H1 (cell line): ENCODE data around the gene TMEM176B. TPM values are rescaled to one million over a fixed set of nuclear protein-coding genes. Genes with fewer than 3 reads are reported as not detected.

Experiments used
- CTCF ChIA-PET: fragments of 300-600 bp; sonication (Branson Sonifier 250); formaldehyde crosslinking; loops from one replicate; lab custom pipeline; 2021; ENCODE audit not compliant: partially characterized antibody; lab: Charles Lee
- POLR2A ChIA-PET: fragments of 300-600 bp; sonication (Branson Sonifier 250); formaldehyde crosslinking; loops from one replicate; lab custom pipeline; 2021; ENCODE audit warnings: inconsistent platforms; ENCODE audit not compliant: partially characterized antibody; lab: Charles Lee
- DNase-seq, 2 experiments: peaks; one replicate each; pipeline versions ENCODE4 v3.0.0 to v3.0.0-alpha.2; 2010 to 2022; ENCODE audit warnings: low spot score in 2 of 2, low read depth in 1 of 2, mixed read lengths in 1 of 2
- FAIRE-seq: peaks from 2 replicates; lab custom pipeline; 2011; peaks lifted over from hg19 to GRCh38; lab: Jason Lieb, UNC
- H2AFZ ChIP-seq: 2 replicates; pipeline ENCODE4 v1.8.1; 2012; ENCODE audit warnings: low read length, inconsistent platforms
- H2AK5ac ChIP-seq: 2 replicates; pipeline ENCODE4 v1.6.1; 2013; ENCODE audit warnings: low read depth, low read length
- H2BK120ac ChIP-seq: replicated peaks from 2 replicates; pipeline ENCODE3; 2013; ENCODE audit warnings: low read depth, low read length, inconsistent platforms
- H2BK12ac ChIP-seq: 2 replicates; pipeline ENCODE4 v1.6.1; 2013; ENCODE audit warnings: low read depth, low read length
- H2BK15ac ChIP-seq: 2 replicates; pipeline ENCODE4 v1.6.1; 2013; ENCODE audit warnings: low read length
- H2BK20ac ChIP-seq: 2 replicates; pipeline ENCODE4 v1.6.1; 2013; ENCODE audit warnings: low read length
- H2BK5ac ChIP-seq: 2 replicates; pipeline ENCODE4 v1.6.1; 2013; ENCODE audit warnings: low read depth, low read length
- H3K14ac ChIP-seq: 2 replicates; pipeline ENCODE4 v1.6.1; 2013; ENCODE audit warnings: inconsistent platforms; ENCODE audit not compliant: insufficient read length
- H3K18ac ChIP-seq: 2 replicates; pipeline ENCODE4 v1.6.1; 2013; ENCODE audit warnings: low read length; ENCODE audit errors: extremely low read depth
- H3K23ac ChIP-seq: 2 replicates; pipeline ENCODE4 v1.6.1; 2013; ENCODE audit warnings: inconsistent platforms; ENCODE audit not compliant: insufficient read length
- H3K23me2 ChIP-seq: 2 replicates; pipeline ENCODE4 v1.6.1; 2013; ENCODE audit warnings: low read depth, low read length
- H3K27ac ChIP-seq: 2 replicates; pipeline ENCODE4 v1.6.1; 2011; ENCODE audit warnings: low read depth, low read length, inconsistent platforms
- H3K27me3 ChIP-seq, 4 experiments: replicated peaks in 1 of 4; 1 replicate in 1 of 4; 2 replicates in 3 of 4; pipeline versions ENCODE4 v1.6.1 to v1.8.1; 2011 to 2013; ENCODE audit warnings: low read length in 3 of 4, mild to moderate bottlenecking in 3 of 4, inconsistent platforms in 2 of 4, mixed read lengths in 2 of 4, moderate library complexity in 1 of 4; ENCODE audit not compliant: control insufficient read depth in 3 of 4, insufficient read depth in 3 of 4; ENCODE audit errors: extremely low read depth in 1 of 4
- H3K36me3 ChIP-seq, 4 experiments: 2 replicates each; pipeline versions ENCODE4 v1.6.1 to v1.8.1; 2011 to 2013; ENCODE audit warnings: mild to moderate bottlenecking in 4 of 4, low read length in 3 of 4, moderate library complexity in 2 of 4, control low read depth in 1 of 4, inconsistent platforms in 1 of 4; ENCODE audit not compliant: insufficient read depth in 4 of 4, control insufficient read depth in 2 of 4
- H3K4ac ChIP-seq: replicated peaks from 2 replicates; pipeline ENCODE3; 2013; ENCODE audit warnings: low read length, low read depth, mixed read lengths, inconsistent platforms; ENCODE audit not compliant: insufficient read length
- H3K4me1 ChIP-seq, 4 experiments: replicated peaks in 1 of 4; 1 replicate in 1 of 4; 2 replicates in 3 of 4; pipeline versions ENCODE4 v1.6.1 to v1.8.1; 2011 to 2013; ENCODE audit warnings: low read length in 3 of 4, inconsistent platforms in 2 of 4, mixed read lengths in 1 of 4; ENCODE audit not compliant: insufficient read depth in 4 of 4, control insufficient read depth in 3 of 4
- H3K4me2 ChIP-seq, 2 experiments: 2 replicates each; pipeline versions ENCODE4 v1.6.1 to v1.8.1; 2011 to 2013; ENCODE audit warnings: low read depth in 2 of 2, low read length in 2 of 2, control low read depth in 1 of 2, inconsistent platforms in 1 of 2, mild to moderate bottlenecking in 1 of 2; ENCODE audit not compliant: insufficient read depth in 1 of 2
- H3K4me3 ChIP-seq, 4 experiments: fragments of 200-600, 300-600 bp in 1 of 4; sonication (generic), shearing (Covaris generic), sonication (Bioruptor Twin) in 1 of 4; 2 replicates each; pipeline versions ENCODE4 v1.5.1 to v1.8.1; 2011 to 2016; ENCODE audit warnings: low read length in 4 of 4, low read depth in 3 of 4, control low read depth in 2 of 4, inconsistent platforms in 2 of 4, mild to moderate bottlenecking in 2 of 4, mixed read lengths in 1 of 4, moderate library complexity in 1 of 4; ENCODE audit not compliant: insufficient read depth in 2 of 4; ENCODE audit errors: extremely low read depth in 1 of 4
- H3K56ac ChIP-seq: replicated peaks from 2 replicates; pipeline ENCODE3; 2013; ENCODE audit warnings: low read depth, mild to moderate bottlenecking, mixed read lengths, low read length, inconsistent platforms; ENCODE audit not compliant: insufficient read length
- H3K79me1 ChIP-seq: 2 replicates; pipeline ENCODE4 v1.6.1; 2013; ENCODE audit warnings: low read depth, low read length, control low read depth
- H3K79me2 ChIP-seq, 2 experiments: 2 replicates each; pipeline versions ENCODE4 v1.6.1 to v1.8.1; 2012 to 2013; ENCODE audit warnings: low read length in 2 of 2, mild to moderate bottlenecking in 2 of 2, inconsistent platforms in 1 of 2; ENCODE audit not compliant: insufficient read depth in 2 of 2, control insufficient read depth in 1 of 2
- H3K9ac ChIP-seq, 4 experiments: replicated peaks in 1 of 4; 1 replicate in 1 of 4; 2 replicates in 3 of 4; pipeline versions ENCODE4 v1.6.1 to v1.8.1; 2011 to 2013; ENCODE audit warnings: low read depth in 3 of 4, low read length in 3 of 4, control low read depth in 2 of 4, mild to moderate bottlenecking in 2 of 4, moderate library complexity in 2 of 4, inconsistent platforms in 1 of 4; ENCODE audit errors: extremely low read depth in 1 of 4
- H3K9me3 ChIP-seq, 2 experiments: 2 replicates each; pipeline versions ENCODE4 v1.6.1 to v1.8.1; 2012 to 2013; ENCODE audit warnings: mild to moderate bottlenecking in 2 of 2, moderate library complexity in 2 of 2, control low read depth in 1 of 2, inconsistent platforms in 1 of 2, low read depth in 1 of 2, low read length in 1 of 2, mixed read lengths in 1 of 2; ENCODE audit not compliant: insufficient read depth in 2 of 2
- H4K20me1 ChIP-seq, 2 experiments: replicated peaks in 1 of 2; 2 replicates each; pipeline versions ENCODE3 to v1.8.1; 2011 to 2013; ENCODE audit warnings: inconsistent platforms in 2 of 2, low read length in 2 of 2, mild to moderate bottlenecking in 1 of 2; ENCODE audit not compliant: insufficient read depth in 2 of 2, control insufficient read depth in 1 of 2
- H4K5ac ChIP-seq: 2 replicates; pipeline ENCODE4 v1.6.1; 2013; ENCODE audit warnings: low read length, low read depth, mixed read lengths, inconsistent platforms; ENCODE audit not compliant: insufficient read length
- H4K8ac ChIP-seq: 2 replicates; pipeline ENCODE4 v1.8.0; 2013; ENCODE audit warnings: mild to moderate bottlenecking, moderate library complexity, low read length, inconsistent platforms; ENCODE audit not compliant: insufficient read depth; ENCODE audit errors: extremely low read depth
- H4K91ac ChIP-seq: replicated peaks from 2 replicates; pipeline ENCODE3; 2013; ENCODE audit warnings: low read length, mixed read lengths, inconsistent platforms; ENCODE audit not compliant: insufficient read length
- BACH1 ChIP-seq: IDR thresholded peaks from 2 replicates; pipeline ENCODE4 v1.6.1; 2012; ENCODE audit warnings: low read length, improper control_type of control experiment
- CBX8 ChIP-seq: fragments of 300-800, 300-1000 bp; sonication (generic); IDR thresholded peaks from 2 replicates; pipeline ENCODE4 v1.7.1; 2016; ENCODE audit warnings: low read depth, low read length, borderline replicate concordance
- CEBPB ChIP-seq: IDR thresholded peaks from 2 replicates; pipeline ENCODE4 v1.6.1; 2012; ENCODE audit warnings: low read depth, low read length
- CTBP2 ChIP-seq: IDR thresholded peaks from 2 replicates; pipeline ENCODE4 v1.7.0; 2011; ENCODE audit warnings: borderline replicate concordance, mild to moderate bottlenecking, moderate library complexity, mixed read lengths, low read length; ENCODE audit not compliant: insufficient read depth, insufficient read length
- MAFK ChIP-seq: IDR thresholded peaks from 2 replicates; pipeline ENCODE4 v1.6.1; 2012; ENCODE audit warnings: low read depth, mild to moderate bottlenecking, improper control_type of control experiment, low read length
- POU5F1 ChIP-seq: IDR thresholded peaks from 2 replicates; pipeline ENCODE4 v1.6.1; 2011; ENCODE audit warnings: low read depth, mild to moderate bottlenecking, low read length, moderate library complexity
- SIN3A ChIP-seq, 2 experiments: IDR thresholded peaks in 1 of 2; conservative IDR thresholded peaks in 1 of 2; 2 replicates each; pipeline ENCODE4 v1.6.1; 2011 to 2012; ENCODE audit warnings: low read length in 2 of 2, improper control_type of control experiment in 1 of 2, low read depth in 1 of 2, mild to moderate bottlenecking in 1 of 2
- SUZ12 ChIP-seq: fragments of 200-600 bp; sonication (generic); IDR thresholded peaks from 2 replicates; pipeline ENCODE4 v1.6.1; 2012; ENCODE audit warnings: mild to moderate bottlenecking, inconsistent platforms, low read length, moderate library complexity, mixed read lengths
- TAF1 ChIP-seq: IDR thresholded peaks from 2 replicates; pipeline ENCODE4 v1.6.1; 2011; ENCODE audit warnings: mild to moderate bottlenecking, low read depth, low read length
- WGBS, 2 experiments: shearing (Covaris generic) in 1 of 2; methylation state at CpG; one replicate each; pipeline versions ENCODE4 v1.1.6 to v1.1.7; 2013 to 2015; ENCODE audit warnings: low lambda C conversion rate in 2 of 2, mixed read lengths in 2 of 2, inconsistent platforms in 1 of 2, low coverage in 1 of 2, missing lambda C conversion rate in 1 of 2; ENCODE audit not compliant: insufficient replicate concordance in 2 of 2, insufficient coverage in 1 of 2, insufficient read length in 1 of 2; ENCODE audit errors: extremely low coverage in 1 of 2, missing lambda C conversion rate in 1 of 2; 5-methylcytosine and 5-hydroxymethylcytosine counted together
- polyA plus RNA-seq, 7 experiments: library from polyadenylated mRNA; depleted of rRNA in 3 of 7; stranded (reverse) in 5 of 7; unstranded in 2 of 7; fragments of >200 nt in 5 of 7; fragments of 200-250 nt in 2 of 7; gene quantifications; 1 replicate in 5 of 7; 2 replicates in 1 of 7; 4 replicates in 1 of 7; pipeline versions ENCODE4 v1.2.1 to v1.2.3, GENCODE V29; 2011 to 2013; ENCODE audit warnings: missing spikeins in 2 of 7, mixed read lengths in 2 of 7
- total RNA-seq: library from RNA; stranded (reverse); fragmentation: NEBNext Ultra II Directional; extraction: Animal tissue kit (Norgen Biotek cat#: 25700); gene quantifications from 2 replicates; pipeline ENCODE4 v1.2.1, GENCODE V29; 2021

TMEM176B gene
- total and polyA plus RNA-seq, 2 of the 8 experiments (the other 6 are each of a cell fraction or from before 2014, with no cell fraction given): 1.2 to 2.1 TPM

DNA sequence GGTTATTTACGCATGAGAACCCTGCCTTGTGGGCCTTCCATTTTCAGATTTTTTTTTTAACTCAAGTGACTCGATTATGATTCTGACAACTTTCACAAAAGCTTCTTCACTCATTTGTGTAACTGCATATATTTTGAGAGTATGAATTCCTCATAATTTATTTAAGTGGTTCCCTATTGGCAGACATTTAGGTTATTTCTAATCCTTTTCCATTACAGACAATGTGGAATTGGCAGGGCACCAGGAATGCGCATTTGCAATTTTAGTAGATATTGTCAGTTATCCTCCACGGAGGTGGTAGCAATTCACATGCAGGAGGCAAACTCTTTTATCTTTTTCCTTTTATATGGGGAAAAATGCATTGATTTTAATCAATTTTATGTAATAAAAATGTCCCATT lies 2.5 kb downstream of the TMEM176B start:
- H3K23ac ChIP-seq: no peak overlapping the region
- H3K79me1 ChIP-seq: no peaks in the 10 kb centered on the region
- no peak for FAIRE-seq
- H2AK5ac ChIP-seq: no peak overlapping the region
- CTCF ChIA-PET: interaction anchor here (1.6 kb wide), 1 partner anchor 19 kb away, joined by 5 read pairs; no protein-coding TSS in a partner anchor
- TF ChIP-seq SIN3A (conservative IDR thresholded peaks at IDR 0.05 in 1 of 2, IDR thresholded peaks at IDR 0.05 in 1 of 2; ENCODE audit: low read depth in 1 of 2, low read length in 2 of 2): no peak
- no peak for TF ChIP-seq SUZ12
- no peak for TF ChIP-seq CTBP2
- no peak for TF ChIP-seq BACH1
- TF ChIP-seq TAF1: no peak
- TF ChIP-seq CEBPB: no peak
- TF ChIP-seq CBX8: no peak
- no peak for TF ChIP-seq MAFK
- TF ChIP-seq POU5F1: no peak
- TF ChIP-seq, all 59 proteins: peak for 0
- Histone ChIP-seq H3K56ac (no peak overlapping the region), H3K4me2 (no peak overlapping the region), H4K20me1 (no peaks in the 10 kb centered on the region), H3K27me3 (peaks cover 37 to 46% (median 42%) of the 10 kb centered on the region in 4 experiments), H3K79me2 (no peaks in the 10 kb centered on the region), H3K9ac (no peak overlapping the region), H3K18ac (no peak overlapping the region), H3K9me3 (no peaks in the 10 kb centered on the region; a peak in 1 of 4 replicates), H3K23me2 (peaks cover 14% of the 10 kb centered on the region), H3K27ac (no peak overlapping the region), H3K14ac (no peak overlapping the region), H3K4me1 (peaks cover 0 to 9% (median 4%) of the 10 kb centered on the region in 4 experiments; a peak in 6 of 7 replicates), H2AFZ (no peak overlapping the region), H3K36me3 (peaks cover 0 to 11% (median 0%) of the 10 kb centered on the region in 4 experiments; a peak in 1 of 8 replicates), H4K5ac (no peak overlapping the region), H2BK120ac (no peak overlapping the region), H2BK15ac (no peak overlapping the region), H4K8ac (no peak overlapping the region), H2BK12ac (no peak overlapping the region), H2BK5ac (no peak overlapping the region), H4K91ac (no peak overlapping the region), H2BK20ac (no peak overlapping the region), H3K4ac (no peak overlapping the region), H3K4me3 (no peak overlapping the region)
- POLR2A ChIA-PET: no interaction called here
- 80% methylated on average over 4 of the region's 4 CpGs; no CpG with 5 or more reads in 1 of the 2 experiments for WGBS, 2 experiments
- no peak for DNase-seq
